ENCODE measurements around the gene IL9. TPM values are rescaled to one million over a fixed set of nuclear protein-coding genes. Genes with fewer than 3 reads are reported as not detected.

Gene IL9
- total RNA-seq, 4 donors from 2014 or later, result not detected

DNA sequence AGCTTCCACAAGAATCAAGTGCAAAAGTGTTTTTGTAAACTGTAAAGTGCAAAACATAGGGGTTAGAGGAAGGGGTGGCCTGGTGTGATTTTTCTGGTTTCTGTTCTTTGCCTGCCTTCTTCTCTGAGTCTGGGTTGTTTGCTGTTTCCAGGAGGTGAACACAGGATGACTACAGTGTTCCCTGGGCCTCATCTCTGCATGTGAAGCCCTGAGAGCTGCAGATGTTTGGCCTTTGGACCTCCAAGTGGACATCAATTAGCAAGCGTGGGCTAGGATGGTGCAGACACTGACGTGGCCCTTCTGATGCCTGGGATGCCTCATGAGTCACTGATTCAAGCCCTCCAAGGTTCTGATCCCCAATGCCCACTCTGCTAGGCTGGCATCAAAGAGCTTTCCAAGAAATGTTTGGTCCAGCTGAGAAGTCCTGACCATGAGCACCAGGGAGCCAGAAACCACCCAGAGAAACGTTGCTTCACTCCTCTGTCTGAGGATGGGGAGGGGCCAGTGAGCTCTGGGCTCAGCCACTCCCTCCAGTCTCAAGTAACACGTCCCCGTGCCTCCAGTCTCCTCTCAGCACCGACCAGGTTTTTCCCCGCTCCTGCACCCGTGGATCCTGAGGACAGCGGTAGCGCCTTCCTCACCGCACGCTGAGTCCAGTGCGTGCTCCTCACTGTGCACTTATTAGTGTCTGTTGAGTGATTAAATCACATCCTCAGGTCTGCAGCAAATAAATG, 7.6 kb downstream of the IL9 start:
- TF ChIP-seq POLR2A (IDR thresholded peaks at IDR 0.05), result no peak
- TF ChIP-seq, protein P1, sequence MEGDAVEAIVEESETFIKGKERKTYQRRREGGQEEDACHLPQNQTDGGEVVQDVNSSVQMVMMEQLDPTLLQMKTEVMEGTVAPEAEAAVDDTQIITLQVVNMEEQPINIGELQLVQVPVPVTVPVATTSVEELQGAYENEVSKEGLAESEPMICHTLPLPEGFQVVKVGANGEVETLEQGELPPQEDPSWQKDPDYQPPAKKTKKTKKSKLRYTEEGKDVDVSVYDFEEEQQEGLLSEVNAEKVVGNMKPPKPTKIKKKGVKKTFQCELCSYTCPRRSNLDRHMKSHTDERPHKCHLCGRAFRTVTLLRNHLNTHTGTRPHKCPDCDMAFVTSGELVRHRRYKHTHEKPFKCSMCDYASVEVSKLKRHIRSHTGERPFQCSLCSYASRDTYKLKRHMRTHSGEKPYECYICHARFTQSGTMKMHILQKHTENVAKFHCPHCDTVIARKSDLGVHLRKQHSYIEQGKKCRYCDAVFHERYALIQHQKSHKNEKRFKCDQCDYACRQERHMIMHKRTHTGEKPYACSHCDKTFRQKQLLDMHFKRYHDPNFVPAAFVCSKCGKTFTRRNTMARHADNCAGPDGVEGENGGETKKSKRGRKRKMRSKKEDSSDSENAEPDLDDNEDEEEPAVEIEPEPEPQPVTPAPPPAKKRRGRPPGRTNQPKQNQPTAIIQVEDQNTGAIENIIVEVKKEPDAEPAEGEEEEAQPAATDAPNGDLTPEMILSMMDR (IDR thresholded peaks at IDR 0.05), result no peak
- no peaks in the 10 kb centered on the region for H3K9me3 ChIP-seq
- no peaks in the 10 kb centered on the region for H3K4me1 ChIP-seq
- DNase-seq, result no peak
- no peak overlapping the region for H3K27ac ChIP-seq
- H3K36me3 ChIP-seq, result no peaks in the 10 kb centered on the region
- WGBS, 2 donors, result 67 to 69% methylated on average over 12 to 13 of the region's 13 CpGs
- no peaks in the 10 kb centered on the region for H3K27me3 ChIP-seq
- intact Hi-C loops (cut with DNase I), result loop anchor here (5.0 kb wide), 1 partner anchor 324 kb away; no protein-coding TSS in a partner anchor
- H3K4me3 ChIP-seq (replicated peaks in 1 of 3), result no peak overlapping the region

DNA sequence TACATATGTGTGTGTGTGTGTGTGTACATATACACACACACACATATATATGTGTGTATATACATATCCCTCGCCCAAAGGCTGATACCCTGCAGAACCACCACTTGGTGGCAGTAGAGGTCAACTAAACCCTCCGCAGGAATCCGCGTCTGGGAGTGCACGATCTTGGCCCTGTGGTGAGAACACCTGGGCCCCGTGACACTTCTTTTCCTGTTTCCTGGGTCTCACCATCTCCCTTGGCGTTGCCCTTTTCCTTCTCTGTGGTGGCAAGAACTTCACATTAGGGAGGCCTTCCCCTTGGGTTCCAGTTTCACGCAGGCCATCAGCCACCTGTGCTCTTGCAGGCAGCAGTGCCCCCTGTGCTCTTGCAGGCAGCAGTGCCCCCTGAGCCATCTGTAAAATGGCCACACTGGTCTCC, 8.2 kb downstream of the IL9 start:
- intact Hi-C loops (cut with DNase I), result loop anchor here (5.0 kb wide), 1 partner anchor 325 kb away; no protein-coding TSS in a partner anchor
- Histone ChIP-seq H3K9me3 (no peaks in the 10 kb centered on the region), H3K36me3 (no peaks in the 10 kb centered on the region), H3K27me3 (no peaks in the 10 kb centered on the region), H3K27ac (no peak overlapping the region), H3K4me1 (no peaks in the 10 kb centered on the region), H3K4me3 (replicated peaks in 1 of 3) (no peak overlapping the region)
- peak; percentile 46 to 58 for DNase-seq
- TF ChIP-seq, protein P1 (IDR thresholded peaks at IDR 0.05), result peak; percentile 38 to 81 (median 72)
- TF ChIP-seq POLR2A (IDR thresholded peaks at IDR 0.05), result no peak
- 14 to 15% methylated on average over 8 of the region's 8 CpGs for WGBS, 2 donors

DNA sequence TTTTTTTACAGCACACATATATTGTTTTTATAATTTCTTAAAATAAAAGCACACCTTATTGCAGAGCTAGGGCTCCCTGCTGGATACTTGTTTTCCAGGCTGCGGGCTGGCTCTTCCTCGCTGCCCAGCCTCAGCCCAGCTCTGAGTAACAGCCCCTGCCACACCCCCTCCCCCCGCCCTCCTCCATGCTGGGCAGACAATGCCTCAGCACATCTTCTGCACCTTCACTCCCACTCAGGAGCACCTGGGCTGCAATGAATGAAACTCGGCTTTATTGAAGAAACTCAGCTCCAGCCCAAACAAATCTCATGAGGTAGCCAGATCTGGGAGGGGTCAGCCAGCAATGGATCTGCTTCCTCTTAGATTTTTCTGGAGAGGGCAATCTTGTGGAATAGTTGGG, 9.5 kb downstream of the IL9 start:
- intact Hi-C loops (cut with DNase I), result loop anchor here (5.0 kb wide), 1 partner anchor 326 kb away; no protein-coding TSS in a partner anchor
- no peaks in the 10 kb centered on the region for H3K4me1 ChIP-seq
- H3K9me3 ChIP-seq, result no peaks in the 10 kb centered on the region
- TF ChIP-seq, protein P1 (IDR thresholded peaks at IDR 0.05), result no peak
- TF ChIP-seq POLR2A (IDR thresholded peaks at IDR 0.05), result no peak
- no peak overlapping the region for H3K27ac ChIP-seq
- H3K4me3 ChIP-seq (replicated peaks in 1 of 3), result no peak overlapping the region
- no peaks in the 10 kb centered on the region for H3K27me3 ChIP-seq
- 40 to 53% methylated on average over 4 of the region's 4 CpGs for WGBS, 2 donors
- no peaks in the 10 kb centered on the region for H3K36me3 ChIP-seq
- DNase-seq, result no peak

DNA sequence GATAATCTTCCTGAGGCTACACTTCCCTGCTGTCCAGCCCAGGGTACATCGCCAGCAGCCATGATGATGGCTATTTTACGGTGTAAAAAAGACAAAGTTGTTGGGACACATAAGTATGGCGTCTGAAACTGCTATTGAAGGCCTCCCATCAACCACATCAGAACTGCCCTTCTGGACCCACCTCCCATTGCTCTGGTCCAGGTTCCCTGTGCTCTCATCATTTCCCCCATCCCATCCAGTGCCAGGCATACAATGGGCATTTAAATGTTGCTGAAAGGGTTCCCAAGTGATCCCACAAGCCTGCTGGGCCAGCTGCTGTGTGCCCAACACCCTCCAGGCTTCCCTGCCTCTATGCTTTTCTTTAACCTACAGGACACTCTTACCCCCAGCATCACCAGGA, 10.6 kb downstream of the IL9 start:
- no peaks in the 10 kb centered on the region for H3K9me3 ChIP-seq
- no peak overlapping the region for H3K4me3 ChIP-seq (replicated peaks in 1 of 3)
- H3K36me3 ChIP-seq, result no peaks in the 10 kb centered on the region
- H3K4me1 ChIP-seq, result no peaks in the 10 kb centered on the region
- intact Hi-C loops (cut with DNase I), result loop anchor here (5.0 kb wide), 1 partner anchor 327 kb away; no protein-coding TSS in a partner anchor
- no peak for DNase-seq
- no peak overlapping the region for H3K27ac ChIP-seq
- TF ChIP-seq POLR2A (IDR thresholded peaks at IDR 0.05), result no peak
- TF ChIP-seq, protein P1 (IDR thresholded peaks at IDR 0.05), result no peak
- 90 to 91% methylated on average over 3 of the region's 3 CpGs for WGBS, 2 donors
- H3K27me3 ChIP-seq, result no peaks in the 10 kb centered on the region

DNA sequence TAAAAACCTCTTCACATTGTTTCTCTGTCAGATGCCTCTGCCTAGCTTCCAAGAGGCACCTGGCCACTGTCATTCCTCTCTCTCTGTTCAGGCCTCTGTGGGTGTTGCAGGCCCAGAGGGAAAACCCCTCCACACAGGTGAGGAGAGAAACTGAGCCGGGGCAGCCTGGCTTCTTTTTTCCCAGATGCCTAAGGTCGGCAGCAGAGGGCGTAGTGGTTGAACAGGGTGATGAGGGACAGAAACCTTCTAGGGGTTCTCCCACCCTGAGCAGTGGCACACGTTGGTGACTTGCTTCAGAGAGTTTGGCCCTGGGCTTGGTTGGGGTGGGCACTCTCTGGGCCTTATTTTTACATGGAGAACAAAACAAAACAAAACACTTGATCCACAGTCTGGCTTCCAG, 12.2 kb downstream of the IL9 start:
- Histone ChIP-seq H3K4me1 (no peaks in the 10 kb centered on the region), H3K27me3 (no peaks in the 10 kb centered on the region), H3K36me3 (no peaks in the 10 kb centered on the region), H3K4me3 (replicated peaks in 1 of 3) (no peak overlapping the region), H3K27ac (no peak overlapping the region), H3K9me3 (no peaks in the 10 kb centered on the region)
- TF ChIP-seq, protein P1 (IDR thresholded peaks at IDR 0.05), result no peak
- TF ChIP-seq POLR2A (IDR thresholded peaks at IDR 0.05), result no peak
- intact Hi-C loops (cut with DNase I), result no loop called here
- no peak for DNase-seq
- 47 to 57% methylated on average over 4 of the region's 4 CpGs for WGBS, 2 donors
